ENCODE measurements around the gene VGF.

Gene VGF

DNA sequence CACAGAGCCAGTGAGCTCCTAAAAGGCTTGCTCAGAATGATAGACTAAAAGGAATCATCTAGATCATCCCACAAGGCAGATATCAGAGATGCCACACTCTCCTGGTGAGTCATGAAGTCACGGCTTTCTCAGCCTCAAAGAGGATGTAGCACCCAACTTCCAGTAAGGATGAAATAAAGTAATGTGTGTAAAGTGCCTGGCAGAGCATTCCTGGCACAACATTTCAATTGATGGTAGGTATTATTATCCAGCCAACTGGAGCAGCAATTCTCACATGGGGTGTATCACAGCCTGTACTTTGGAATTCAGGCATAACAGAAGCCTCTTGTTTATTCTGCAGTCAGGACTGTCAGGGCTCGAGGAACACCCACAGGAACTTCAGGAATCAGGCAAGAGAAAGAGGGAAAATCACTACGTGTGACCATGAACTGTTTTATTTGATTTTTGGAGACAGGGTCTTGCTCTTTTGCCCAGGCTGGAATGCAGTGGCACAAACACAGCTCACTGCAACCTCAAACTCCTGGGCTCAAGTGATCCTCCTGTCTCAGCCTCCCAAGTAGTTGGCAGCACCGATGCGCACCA, 20.0 kb upstream of the VGF start:
- DNase-seq: no peak

DNA sequence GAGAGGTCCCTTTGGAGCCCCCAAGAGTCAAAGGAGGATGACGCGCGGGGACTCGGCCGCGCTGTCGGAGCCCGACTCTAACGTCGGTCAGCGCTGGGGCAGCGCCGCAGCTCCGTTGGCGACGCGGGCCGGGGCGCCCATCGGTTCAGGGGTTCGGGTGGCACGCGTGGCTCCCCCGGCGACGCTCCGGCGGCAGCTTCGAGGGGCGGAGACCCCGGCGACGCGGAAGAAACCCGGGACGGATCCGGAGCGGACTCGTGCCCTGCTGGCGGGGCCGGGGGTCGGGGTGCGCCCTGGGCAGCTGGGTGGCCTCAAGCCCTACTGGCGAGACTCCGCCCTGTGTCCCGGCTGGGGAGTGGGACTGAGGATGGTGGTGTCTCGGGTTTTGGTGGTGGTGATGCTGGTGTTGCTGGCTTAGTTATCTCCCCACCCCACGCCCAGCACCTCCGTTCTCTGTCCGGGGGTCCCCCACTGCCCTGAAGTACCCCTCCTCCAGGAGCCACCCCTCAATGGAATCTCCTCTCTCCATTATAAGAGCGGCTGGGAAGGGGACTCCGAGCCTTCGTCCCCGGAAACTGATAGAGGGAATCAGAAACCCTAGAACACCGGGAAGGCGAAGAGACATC, 14.9 kb upstream of the VGF start, which contains the start of gene NAT16:
TSS of gene NAT16 (minus strand) at position 164 of the 626 bp plus-strand sequence. CDS start 5,486 bp downstream, outside the sequence.
- no peak for DNase-seq

DNA sequence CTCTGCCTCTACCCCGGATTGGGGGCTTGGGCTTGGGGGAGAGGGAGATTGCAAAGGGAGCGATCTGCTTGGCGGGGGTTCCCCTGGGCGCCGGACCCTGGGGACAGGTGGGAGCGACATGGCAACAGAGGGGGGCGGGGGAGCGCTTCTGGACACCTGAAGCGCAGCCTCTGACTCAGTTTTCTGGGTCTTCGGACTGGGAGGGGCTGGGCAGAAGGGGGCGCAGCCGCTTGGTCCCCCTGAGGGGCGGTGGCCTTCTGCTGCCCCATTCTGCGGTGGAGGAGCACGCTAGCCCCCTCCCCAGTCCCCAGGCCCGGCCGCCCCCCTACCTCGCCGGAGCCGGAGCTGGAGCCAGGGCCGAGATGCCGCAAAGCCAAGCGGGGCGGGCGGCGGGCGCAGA, 14.3 kb upstream of the VGF start:
- DNase-seq: no peak

DNA sequence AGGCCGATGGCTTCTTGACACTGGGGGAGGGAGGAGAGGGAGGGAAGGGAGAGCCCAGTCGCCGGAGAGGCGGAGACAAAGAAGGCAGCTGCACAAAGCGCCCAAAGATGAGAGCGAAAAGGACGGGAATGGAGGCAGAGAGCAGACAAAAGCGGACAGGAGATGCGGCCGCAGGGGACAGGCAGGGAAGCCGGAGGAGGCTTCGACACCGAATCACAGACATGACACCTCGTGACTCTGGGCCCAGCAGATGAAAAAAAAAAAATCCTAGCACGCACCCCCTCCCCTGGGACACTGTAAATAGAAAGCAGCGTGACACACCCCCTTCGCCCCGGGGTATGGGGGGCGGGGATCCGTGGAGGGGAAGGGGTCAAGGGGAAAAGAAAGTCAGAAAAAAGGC, 13.7 kb upstream of the VGF start:
- DNase-seq: no peak

DNA sequence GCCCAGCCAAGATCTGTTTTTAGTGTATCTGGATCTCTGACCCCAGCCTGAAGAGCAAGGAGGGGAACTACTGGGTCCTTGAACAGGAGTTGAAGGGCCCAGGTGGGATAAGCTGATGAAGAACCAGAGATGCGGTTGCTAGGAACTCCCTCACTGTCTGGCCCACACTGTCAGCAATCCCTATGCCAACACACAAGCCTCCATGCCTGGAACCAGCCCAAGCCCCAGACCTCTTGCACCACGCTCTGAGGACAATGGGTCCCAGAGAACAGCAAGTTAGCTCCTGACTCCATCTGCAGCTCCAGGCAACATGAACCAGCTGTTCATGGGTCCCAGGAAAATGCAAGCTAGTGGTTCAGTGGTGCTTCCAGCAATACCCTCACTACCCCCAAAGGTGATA, 12.3 kb upstream of the VGF start:
- no peak for DNase-seq

DNA sequence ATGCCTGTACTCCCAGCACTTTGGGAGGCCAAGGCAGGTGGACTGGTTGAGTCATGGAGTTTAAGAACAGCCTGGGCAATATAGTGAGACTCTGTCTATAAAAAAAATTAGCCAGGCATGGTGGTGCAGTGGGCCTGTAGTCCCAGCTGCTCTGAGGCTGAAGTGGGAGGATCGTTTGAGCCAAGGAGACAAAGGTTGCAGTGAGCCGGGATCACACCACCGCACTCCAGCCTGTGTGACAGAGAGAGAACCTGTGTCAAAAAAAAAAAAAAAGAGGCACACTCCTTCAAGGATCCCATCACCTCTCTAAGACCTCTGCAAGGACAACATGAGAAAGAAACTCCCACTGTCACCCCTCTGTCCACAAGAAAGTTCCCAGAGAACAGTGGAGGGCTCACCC, 10.3 kb upstream of the VGF start:
- DNase-seq: no peak

DNA sequence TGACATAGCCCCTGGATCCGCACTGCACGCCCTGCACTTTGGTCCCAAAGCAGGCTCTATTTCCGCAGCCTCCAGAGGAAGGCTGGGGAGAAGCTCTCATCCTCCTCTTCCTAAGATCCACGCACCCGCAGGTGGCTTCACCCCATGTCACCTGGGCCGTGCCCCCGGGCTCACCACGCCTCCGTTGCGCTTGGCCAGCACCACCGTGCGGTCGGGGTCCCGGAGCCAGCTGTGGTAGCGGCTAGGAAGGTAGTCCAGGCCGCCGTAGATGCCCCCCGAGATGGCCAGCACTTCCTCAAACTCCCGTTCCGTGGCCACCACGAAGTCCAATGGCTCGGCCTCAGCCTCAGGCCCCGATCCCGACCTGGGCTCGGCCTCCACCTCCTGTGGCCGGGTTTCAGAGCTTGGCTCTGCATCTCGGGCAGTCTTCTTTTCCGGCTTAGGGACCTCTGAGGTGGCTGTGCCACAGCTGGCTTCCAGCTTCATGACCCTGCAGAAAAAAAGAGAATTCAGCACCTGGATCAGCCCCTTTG, 9.0 kb upstream of the VGF start:
- DNase-seq: no peak

DNA sequence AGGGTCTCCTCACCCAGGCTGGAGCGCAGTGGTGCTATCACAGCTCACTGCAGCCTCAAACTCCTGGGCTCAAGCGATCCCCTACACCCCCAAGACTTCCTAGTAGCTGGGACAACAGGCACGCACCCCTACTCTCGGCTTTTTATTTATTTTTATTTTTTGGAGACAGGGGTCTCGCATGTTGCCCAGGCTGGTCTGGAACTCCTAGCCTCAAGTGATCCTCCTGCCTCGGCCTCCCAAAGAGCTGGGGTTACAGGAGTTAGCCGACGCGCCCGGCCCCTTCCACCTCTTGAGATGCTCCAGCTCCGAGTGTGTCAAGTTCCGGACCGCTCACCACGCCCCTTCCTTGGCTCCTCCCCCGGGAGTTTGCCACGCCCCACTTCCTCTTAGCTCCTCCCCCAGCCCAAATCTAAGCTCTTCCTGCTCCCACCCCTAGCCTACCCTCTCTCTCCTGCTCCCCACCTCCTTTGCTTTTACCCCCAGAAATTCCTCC, 8.4 kb upstream of the VGF start:
- peak in 1 of 2 experiments; percentile 30 for DNase-seq

DNA sequence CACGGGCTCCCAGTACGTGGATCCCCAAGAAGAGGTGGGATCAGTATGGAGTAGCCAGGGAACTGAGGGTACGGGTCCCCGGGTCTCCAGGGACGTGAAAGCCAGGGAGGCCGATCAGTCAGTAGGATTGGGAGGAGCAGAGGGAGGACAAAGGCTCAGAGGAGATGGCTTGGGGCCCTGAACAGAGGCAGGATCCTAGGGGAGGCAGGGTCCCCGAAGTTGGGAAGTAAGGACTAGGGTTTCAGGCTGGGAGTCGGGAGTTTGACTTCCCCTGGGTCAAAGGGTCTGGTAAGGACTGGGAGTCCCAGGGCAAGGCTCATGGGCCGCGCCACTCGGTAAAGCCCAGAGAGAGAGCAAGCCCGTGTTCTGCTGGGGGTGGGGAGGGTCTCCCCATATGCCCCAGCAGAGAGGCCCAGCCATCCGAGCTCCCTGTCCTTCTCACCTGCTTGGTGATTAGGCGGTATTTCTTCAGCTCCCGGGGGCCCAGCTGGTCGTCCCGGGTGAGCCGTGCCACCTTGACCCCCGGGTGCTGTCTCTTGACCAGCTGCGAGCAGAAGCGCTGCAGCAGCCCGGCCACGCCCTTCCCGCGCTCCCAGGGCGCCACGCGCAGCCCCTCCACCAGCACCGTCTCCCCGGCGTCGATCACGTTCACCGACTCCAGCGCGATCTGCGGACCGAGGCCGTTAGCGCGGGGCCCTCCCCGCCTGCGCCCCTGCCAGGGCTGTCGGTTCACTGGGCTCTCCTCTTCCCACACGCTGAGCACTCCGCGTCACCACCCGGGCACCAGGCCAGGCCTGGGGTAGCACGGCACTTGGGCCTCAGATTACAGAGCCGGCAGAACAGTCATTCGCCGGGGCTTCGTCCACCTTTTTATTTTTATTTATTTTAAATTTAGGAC, 7.7 kb upstream of the VGF start:
- DNase-seq: peak; percentile 56 to 66

DNA sequence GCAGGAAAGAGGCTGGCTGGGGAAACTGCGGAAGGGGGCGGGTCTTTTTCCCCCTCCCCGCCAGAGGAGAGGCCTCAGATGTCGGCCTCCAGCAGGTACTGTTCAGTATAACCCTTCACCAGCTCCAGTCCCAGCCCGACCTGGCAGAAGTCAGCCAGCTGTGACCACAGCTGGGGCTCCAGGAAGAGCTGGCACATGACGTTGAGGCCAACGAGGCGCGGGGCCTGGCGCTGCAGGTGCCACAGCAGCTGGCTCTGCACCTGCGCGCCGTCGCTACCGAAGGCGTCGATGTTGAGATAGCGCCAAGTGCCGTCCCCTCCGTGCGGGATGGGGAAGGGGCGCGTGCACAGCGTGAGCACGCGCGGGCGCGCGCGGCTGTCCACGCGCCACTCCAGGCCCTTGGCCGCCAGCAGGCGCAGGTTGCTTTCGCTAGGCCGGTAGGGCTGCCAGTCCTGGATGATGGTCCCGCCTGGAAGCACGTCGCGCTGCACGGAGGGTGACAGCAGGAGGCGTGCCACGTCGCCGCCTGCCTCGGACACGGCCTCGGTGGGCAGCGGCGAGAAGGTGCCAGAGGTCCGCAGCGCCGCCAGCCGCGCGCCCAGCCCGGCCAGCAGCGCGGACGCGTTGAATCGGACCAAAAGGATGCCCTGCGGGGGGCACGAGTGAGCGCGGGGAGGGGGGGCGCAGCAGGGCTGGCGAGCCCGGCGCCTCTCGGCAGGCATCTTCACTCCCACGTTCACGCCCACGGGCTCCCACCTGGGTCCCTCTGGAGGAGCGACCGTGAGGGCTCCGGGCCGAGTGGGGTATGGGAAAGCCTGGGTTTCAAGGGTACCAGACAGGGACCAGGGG, 6.9 kb upstream of the VGF start:
- no peak for DNase-seq

DNA sequence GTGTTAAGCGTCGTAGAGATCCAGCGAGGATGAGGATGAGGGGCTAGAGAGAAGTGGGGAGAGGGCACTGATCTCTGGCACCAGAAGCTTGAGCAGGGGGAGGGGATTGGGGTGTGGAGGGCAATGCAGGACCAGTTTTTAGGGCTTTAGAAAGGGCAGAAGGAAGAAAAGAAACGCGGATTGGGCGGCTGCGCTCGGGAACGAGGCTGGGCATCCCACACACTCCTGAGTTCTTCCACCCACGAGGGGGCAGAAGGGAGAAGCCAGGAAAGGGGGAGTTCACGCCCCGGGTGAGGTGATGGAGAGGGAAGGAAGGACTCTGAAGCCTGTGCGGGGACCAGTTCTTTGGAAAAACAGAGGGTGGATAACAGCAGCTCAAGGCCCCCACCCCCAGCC, 6.1 kb upstream of the VGF start:
- DNase-seq: no peak

DNA sequence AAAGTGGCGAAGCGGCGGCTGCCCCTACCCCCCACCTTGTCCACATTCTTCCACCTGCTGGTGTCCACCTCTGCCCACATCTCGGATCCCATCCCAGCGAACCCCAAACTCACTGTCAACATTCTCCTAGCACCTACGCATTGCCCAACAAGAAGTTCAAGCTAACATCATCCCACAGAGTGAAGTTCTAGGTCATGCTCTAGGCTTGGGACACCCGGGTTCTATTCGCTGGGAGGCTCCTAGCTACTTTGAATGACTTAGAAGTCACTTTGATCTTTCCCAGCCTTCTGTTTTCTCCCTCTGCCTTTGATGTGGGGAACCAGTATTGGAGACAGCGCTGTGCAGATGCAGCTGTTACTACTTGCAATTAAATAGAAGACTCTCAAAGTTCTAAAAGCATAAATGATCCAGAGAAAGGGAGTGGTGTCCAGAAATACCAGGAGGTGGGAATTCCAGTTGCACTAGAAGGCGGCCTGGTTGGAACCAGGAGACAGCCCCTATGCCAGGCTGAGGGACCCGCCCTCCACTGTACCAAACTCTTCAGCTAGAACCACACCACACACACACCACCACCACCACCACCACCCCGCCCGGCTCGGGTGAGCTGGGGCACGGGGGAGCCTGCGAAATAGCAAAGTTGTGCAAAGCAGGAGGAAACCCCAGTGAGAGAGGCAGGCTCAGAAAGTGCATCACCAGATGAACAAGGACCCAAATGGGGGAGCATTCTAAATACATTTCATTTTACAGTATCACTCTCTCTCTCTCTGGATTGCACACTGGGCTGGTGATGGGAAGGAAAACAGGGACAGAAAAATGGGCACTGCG, 5.5 kb upstream of the VGF start:
- DNase-seq: no peak

DNA sequence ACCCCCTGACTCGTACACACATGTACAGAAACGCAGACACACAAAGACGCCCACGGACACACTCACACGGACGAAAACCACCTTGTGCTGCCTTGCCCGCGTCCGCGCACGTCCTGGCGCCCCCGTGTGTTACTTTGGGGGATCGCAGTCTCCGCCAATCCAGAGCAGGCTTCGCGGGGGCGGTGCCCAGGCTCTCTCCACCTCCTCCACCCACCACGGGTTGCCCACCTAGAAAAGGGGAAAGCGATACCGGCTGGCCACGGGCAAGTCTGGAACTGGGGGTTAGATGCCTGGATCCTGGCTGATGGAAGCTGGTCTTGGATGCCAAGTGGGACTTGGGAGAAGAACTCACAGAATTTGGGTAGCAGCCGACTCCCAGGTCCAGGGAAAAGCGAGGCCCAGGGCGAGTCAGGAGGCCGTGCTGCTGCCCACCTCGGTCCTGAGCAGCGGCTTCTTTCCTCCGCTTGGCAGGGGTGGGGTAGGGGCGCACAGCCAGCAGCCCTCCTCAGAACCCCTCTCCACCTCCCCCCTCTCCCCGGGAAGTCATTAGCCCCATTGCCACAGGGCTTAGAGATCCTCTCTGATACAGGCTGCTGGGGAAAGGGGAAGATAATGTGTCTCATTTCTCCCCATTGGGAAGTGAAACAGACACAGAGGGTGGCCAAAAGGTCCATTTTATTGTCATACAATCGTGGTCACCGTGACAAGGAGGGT, 4.6 kb upstream of the VGF start:
- peak in 1 of 2 experiments; percentile 50 for DNase-seq

DNA sequence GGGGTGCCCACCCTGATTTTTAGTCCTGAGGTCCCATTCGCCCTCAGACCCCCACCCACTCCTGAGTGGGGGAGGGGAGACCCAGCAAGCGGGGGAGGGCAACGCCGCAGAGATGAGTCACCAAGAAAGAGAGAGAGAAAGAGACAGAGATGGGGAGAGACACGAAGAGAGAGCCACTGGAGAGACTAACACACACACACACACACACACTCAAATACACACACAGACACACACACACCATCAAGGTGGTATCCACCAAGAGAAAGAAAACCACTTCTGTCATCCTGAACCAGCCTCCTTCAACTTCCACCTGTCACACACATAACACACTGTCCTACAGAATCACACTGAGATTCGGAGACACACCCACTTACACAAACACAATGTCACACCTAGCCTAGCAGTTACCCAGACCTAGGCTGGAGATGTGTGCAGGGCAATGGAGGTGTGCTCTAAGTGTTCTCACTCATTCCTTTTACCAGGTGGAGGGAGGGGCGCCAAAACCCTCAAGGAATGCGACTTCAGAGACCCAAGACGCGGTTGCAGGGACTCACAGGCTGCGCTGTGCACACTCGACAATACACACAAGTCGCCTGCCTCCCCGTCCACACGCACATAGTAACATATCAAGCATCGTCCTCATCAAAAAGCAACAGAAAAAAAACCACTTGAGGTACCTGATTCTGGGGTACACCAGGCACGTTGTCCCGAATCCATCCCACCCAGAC, 3.9 kb upstream of the VGF start:
- DNase-seq: no peak

DNA sequence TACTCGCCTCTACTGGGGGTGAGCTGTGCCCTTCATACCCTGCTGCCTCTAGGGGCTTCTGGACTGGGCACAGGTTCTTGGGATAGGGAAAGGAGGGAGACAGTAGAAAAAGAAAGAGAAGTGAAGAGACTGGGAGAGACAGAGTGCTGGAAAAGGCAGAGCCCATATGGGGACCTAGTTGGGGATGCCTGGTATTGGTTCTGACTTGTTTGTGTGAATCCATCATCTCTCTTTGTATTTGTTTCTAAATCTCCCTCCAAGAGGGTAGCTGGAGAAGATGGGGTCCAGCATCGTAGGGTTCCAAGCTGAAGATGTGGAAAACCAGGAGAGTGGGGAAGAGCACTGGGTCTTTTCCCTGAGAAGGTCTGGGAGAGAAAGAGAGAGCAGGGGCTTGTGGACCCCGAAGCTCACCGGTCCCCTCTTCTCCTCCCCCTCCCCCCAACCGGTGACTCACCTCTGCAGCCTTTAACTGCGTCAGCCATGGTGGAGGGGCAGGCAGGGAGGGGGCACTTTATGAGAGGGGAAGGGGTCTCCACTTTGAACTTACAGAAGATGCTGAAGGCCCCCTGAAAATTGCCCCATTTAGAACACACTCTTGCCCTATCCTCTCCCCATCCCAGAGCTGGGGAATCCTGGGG, 3.2 kb upstream of the VGF start:
- DNase-seq: no peak

DNA sequence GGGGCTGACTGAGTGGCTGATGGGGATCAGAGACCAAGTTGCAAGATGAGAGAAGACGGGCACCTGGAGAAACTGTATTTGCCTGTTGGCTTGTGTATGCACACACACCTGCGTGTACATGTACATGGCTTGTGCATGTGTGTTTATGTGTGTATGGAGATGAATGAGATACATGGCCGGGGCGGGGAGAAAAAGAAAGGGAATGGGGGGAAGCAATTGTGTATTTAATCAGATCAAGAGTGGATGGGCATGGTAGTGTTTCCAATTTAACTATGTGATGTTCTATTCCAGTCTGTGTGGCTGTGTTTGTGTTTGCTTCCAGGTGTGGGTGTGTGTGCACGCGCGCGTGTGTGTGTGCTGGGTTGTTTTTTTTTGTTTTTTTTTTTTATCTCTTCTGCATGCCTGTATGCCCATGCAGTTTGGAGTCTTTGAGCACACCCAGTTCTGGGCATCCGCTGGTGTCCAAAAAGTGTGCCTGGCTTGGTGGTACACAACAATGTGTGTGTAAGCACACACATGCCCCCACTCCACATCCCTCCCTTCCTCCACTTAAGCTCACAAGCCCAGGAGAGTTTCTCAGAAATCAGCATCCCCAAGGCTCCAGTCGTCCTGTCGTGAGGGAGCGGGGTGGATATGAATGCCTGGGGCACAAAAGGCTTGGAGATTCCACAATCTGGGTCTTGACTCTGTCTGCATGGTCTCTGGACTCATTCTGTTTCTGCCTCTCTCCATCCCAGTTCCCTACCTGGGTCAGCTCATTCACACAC, 2.5 kb upstream of the VGF start:
- DNase-seq: no peak

DNA sequence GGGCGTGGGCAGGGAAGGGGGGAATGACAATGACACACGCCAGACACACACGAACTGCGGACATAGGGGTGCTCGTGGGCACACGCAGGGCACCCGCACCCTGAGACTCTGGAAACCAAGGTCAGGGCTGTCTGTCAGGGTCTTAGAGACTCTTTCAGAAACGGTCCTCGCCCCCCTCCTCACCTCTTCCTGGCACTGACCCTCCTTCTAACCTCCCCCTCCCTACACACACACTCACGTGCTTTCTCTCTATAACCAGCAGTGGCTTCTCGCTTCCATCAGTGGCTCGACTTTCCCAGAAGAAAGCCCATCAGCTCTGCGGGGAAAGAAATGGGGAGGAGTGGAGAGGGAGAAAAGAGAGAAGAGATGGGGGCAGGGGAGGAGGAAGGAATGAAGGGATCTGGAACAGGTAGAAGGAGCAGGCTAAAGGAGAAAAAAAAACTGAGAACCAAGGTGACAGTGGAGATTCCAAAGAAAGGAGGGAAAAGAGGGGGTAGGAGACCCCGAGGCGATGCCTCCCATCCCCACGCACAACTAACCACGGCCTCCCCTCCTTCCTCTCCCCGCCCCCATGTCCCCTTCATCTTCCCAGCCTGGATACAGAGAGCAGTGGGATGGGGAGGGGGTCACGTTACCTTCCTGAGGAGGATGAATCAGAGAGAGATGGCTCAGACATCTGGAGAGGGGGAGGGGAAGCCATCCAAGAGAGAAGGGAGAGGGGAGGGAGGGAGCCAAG, 1.7 kb upstream of the VGF start:
- peak in 1 of 2 experiments; percentile 33 for DNase-seq

DNA sequence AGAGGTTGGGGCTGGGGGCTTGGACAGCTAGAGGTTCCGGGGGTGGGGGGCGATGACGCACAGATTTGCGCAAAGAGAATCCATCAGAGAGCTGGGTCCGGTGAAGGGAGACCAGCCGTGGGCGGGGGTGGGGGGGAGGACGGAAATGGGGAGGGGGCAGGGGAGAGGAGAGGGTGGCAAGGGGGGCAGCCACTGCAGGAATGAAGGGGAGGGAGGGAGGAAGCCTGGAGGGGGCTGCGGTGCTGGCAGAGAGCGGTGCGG, 1.2 kb upstream of the VGF start:
- no peak for DNase-seq
